Breast epithelium (tissue), 4 donors: ENCODE measurements around the gene FIP1L1. TPM values are rescaled to one million over a fixed set of nuclear protein-coding genes. Genes with fewer than 3 reads are reported as not detected.

Source experiments
- DNase-seq, 2 donors: peaks; one replicate each; pipeline ENCODE4 v3.0.0-alpha.2; 2019; ENCODE audit warnings: low spot score in 2 of 2
- H3K27ac ChIP-seq, 2 donors: fragments of 200-600 bp; sonication (generic) in 1 of 2; one replicate each; pipeline ENCODE4 v1.5.1; 2016 to 2019; ENCODE audit warnings: mild to moderate bottlenecking in 1 of 2
- H3K27me3 ChIP-seq, 2 donors: fragments of 200-600 bp; sonication (generic) in 1 of 2; one replicate each; pipeline versions ENCODE4 v1.5.1 to v1.6.0; 2017 to 2019; ENCODE audit warnings: control low read depth in 1 of 2, mild to moderate bottlenecking in 1 of 2
- H3K36me3 ChIP-seq: fragments of 200-600 bp; one replicate; pipeline ENCODE4 v1.5.1; 2019
- H3K4me1 ChIP-seq, 2 donors: fragments of 200-600 bp; sonication (generic); one replicate each; pipeline ENCODE4 v1.5.1; 2016 to 2019; ENCODE audit warnings: control low read depth in 1 of 2
- H3K4me3 ChIP-seq, 3 donors: fragments of 200-600 bp; sonication (generic); 1 replicate in 2 of 3; 2 replicates in 1 of 3; pipeline ENCODE4 v1.5.1; 2016 to 2019; ENCODE audit warnings: mild to moderate bottlenecking in 3 of 3, moderate library complexity in 2 of 3
- H3K9me3 ChIP-seq, 2 donors: fragments of 200-600 bp; sonication (generic) in 1 of 2; one replicate each; pipeline ENCODE4 v1.5.1; 2016 to 2019; ENCODE audit warnings: control low read depth in 1 of 2
- POLR2A ChIP-seq: fragments of 450-650 bp; IDR thresholded peaks from one replicate; pipeline ENCODE4 v1.6.1; 2016; ENCODE audit warnings: antibody characterized with exemption, mild to moderate bottlenecking, moderate library complexity
- POLR2AphosphoS5 ChIP-seq, 3 donors: sonication (generic); formaldehyde crosslinking; IDR thresholded peaks; one replicate each; pipeline ENCODE4 v1.6.1; 2017; ENCODE audit warnings: antibody characterized with exemption in 3 of 3
- intact Hi-C: fragments of 100-400 bp; cut with DNase I; formaldehyde crosslinking; loops from one replicate; pipeline ENCODE4 v1.15.1; 2023; ENCODE audit warnings: low total_unique reads
- total RNA-seq, 3 donors: library from RNA; depleted of rRNA; stranded (reverse); fragments of >200 nt; gene quantifications; one replicate each; pipeline ENCODE4 v1.1.0, GENCODE V29; 2016
- TF ChIP-seq, protein P1 (sequence below), 3 donors: fragments of 450-650 bp; IDR thresholded peaks; one replicate each; pipeline ENCODE4 v1.5.1; 2016 to 2017; ENCODE audit warnings: antibody characterized with exemption in 3 of 3, mild to moderate bottlenecking in 3 of 3, moderate library complexity in 3 of 3

The FIP1L1 gene
- total RNA-seq, 3 donors from 2014 or later, result 43.7 to 67.5 (median 52.4) TPM

DNA sequence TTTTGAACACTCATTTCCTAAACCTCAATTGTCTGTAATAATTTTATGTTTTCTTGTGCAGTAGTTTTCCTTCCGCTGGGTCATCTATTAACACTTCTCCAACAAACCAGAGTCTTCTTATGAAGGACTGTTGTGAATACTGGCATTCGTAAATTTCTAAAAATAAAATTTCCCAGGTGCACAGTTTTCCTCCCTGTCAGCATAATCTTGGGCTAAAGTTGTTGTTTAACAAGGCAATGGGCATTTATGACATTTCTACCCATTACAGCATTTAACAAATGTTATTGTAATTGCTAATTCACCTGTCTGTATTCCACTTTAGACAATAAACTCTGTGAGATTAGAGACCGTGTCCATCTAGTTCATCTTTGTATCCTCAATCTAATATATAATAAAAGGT, 12.8 kb upstream of the FIP1L1 start:
- peak overlapping the region; percentile 65 to 91 (median 87) for H3K4me3 ChIP-seq
- no peaks in the 10 kb centered on the region for H3K27me3 ChIP-seq
- peaks cover 0 to 9% of the 10 kb centered on the region in 2 donors for H3K4me1 ChIP-seq
- intact Hi-C loops, result loop anchor here (5.0 kb wide), 1 partner anchor 168 kb away; no protein-coding TSS in a partner anchor
- H3K9me3 ChIP-seq, result no peaks in the 10 kb centered on the region
- TF ChIP-seq, protein P1, sequence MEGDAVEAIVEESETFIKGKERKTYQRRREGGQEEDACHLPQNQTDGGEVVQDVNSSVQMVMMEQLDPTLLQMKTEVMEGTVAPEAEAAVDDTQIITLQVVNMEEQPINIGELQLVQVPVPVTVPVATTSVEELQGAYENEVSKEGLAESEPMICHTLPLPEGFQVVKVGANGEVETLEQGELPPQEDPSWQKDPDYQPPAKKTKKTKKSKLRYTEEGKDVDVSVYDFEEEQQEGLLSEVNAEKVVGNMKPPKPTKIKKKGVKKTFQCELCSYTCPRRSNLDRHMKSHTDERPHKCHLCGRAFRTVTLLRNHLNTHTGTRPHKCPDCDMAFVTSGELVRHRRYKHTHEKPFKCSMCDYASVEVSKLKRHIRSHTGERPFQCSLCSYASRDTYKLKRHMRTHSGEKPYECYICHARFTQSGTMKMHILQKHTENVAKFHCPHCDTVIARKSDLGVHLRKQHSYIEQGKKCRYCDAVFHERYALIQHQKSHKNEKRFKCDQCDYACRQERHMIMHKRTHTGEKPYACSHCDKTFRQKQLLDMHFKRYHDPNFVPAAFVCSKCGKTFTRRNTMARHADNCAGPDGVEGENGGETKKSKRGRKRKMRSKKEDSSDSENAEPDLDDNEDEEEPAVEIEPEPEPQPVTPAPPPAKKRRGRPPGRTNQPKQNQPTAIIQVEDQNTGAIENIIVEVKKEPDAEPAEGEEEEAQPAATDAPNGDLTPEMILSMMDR (IDR thresholded peaks at IDR 0.05), result no peak
- no peak for TF ChIP-seq POLR2A
- no peak for TF ChIP-seq POLR2AphosphoS5 (IDR thresholded peaks at IDR 0.05)
- DNase-seq, result no peak
- no peaks in the 10 kb centered on the region for H3K36me3 ChIP-seq
- no peak overlapping the region for H3K27ac ChIP-seq

DNA sequence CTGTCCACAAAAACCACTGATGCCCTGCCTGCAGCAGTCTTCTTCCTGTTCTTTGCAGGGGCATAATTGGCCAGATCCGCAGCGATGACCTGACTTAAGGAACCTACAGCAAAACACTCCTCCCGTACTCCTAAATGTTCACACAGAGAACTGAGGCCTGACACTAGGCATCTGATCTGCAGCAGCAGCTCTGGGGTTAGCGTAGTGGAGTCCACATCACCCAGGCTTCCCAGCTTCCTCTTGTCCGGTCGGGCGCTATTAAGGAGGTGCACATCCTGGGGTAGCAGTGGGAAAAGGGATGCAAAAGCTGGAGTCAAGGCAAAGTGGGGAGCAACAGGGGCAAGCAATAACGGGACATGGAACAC, 12.3 kb upstream of the FIP1L1 start:
- DNase-seq, result no peak
- H3K27ac ChIP-seq, result peak overlapping the region in 1 of 2 donors; percentile 40

DNA sequence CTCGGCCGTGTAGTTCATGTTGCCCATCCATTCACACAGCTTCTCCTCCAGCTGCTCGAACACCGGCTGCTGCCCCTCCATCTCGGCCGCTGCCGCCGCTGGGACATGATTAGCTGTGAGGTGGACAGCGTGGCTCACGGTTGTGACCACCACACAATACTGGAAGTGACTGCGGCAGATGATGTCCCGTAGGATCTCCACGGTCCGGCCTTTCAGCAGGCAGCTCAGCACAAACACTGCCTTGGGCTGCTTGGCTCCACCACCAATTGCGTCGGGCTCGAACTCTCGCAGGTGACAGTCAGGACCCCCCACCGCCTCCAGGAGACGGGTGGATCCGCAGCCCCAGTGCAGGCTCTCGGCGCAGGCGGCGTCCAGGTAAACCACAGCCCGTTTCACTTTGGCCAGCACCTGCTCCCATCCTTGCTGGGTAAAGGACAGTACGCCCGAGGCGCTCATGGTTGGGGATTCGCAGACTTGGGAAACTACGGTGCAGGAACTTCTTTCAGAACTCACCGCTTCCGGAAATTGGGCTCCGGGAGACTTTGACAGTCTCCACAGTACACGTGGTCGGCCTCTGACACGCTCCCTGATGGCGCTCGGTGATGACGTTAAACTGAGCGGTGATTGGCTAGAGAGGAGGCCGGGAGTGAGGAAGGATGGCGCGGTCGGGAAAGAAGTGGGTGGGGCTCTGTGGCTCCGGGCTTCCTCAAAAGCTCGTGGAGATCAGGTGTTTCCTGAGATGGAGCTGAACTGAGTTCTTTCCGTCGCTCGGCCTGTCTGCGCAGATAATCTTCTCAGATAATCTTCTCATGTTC, 11.7 kb upstream of the FIP1L1 start, which contains the start of gene SCFD2:
SCFD2 (minus strand) TSS at position 576 of the 815 bp plus-strand sequence.
- H3K27ac ChIP-seq, result peak within 1 kb of the TSS; percentile 50 to 68
- intact Hi-C loops, result no loop called here

More for the DNA sequence above, 12.3 kb upstream of the FIP1L1 start:
- Histone ChIP-seq H3K9me3 (no peaks in the 10 kb centered on the region), H3K4me3 (peak overlapping the region; percentile 65 to 91 (median 87)), H3K36me3 (no peaks in the 10 kb centered on the region), H3K4me1 (peaks cover 0 to 9% of the 10 kb centered on the region in 2 donors), H3K27me3 (no peaks in the 10 kb centered on the region)
- intact Hi-C loops, result no loop called here
- TF ChIP-seq POLR2AphosphoS5 (IDR thresholded peaks at IDR 0.05) (no peak), POLR2A (no peak)
- TF ChIP-seq, protein P1 (IDR thresholded peaks at IDR 0.05), result no peak

DNA sequence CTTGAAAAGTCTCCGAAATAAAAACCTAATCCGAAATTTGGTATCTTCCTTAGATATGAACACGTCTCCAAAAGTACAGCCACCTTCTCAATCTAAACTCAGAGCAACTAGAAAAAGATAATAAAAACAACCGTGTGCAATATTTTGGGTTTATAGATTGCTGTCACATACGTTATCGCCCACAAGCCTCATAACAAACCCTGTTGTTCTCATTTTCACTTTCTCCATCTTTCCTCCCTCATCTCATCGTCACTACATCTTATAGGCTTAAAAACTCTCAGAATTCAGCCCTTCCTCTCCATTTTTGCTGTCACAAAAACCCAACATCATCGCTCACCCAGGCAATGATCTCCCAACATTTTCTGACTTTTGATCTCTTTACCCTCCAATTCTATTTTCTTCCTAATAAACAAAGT, 11.1 kb upstream of the FIP1L1 start:
- Histone ChIP-seq H3K27ac (peak overlapping the region; percentile 50 to 68), H3K4me1 (peaks cover 0 to 9% of the 10 kb centered on the region in 2 donors), H3K9me3 (no peaks in the 10 kb centered on the region), H3K4me3 (peak overlapping the region; percentile 65 to 91 (median 87)), H3K27me3 (peaks cover 0 to 3% of the 10 kb centered on the region in 2 donors), H3K36me3 (no peaks in the 10 kb centered on the region)
- intact Hi-C loops, result no loop called here
- no peak for DNase-seq
- TF ChIP-seq, protein P1 (IDR thresholded peaks at IDR 0.05), result no peak
- no peak for TF ChIP-seq POLR2A
- TF ChIP-seq POLR2AphosphoS5 (IDR thresholded peaks at IDR 0.05), result no peak

More for the DNA sequence above, 11.7 kb upstream of the FIP1L1 start, which contains the start of gene SCFD2:
- Histone ChIP-seq H3K4me3 (peak within 1 kb of the TSS; percentile 65 to 91 (median 87)), H3K36me3 (no peaks in the 10 kb centered on the region), H3K4me1 (peaks cover 0 to 9% of the 10 kb centered on the region in 2 donors), H3K9me3 (no peaks in the 10 kb centered on the region), H3K27me3 (no peaks in the 10 kb centered on the region)
- DNase-seq, result peak; percentile 97 to 98
- TF ChIP-seq, protein P1 (IDR thresholded peaks at IDR 0.05), result no peak
- TF ChIP-seq POLR2A, result no peak
- TF ChIP-seq POLR2AphosphoS5 (IDR thresholded peaks at IDR 0.05), result peak; percentile 65 to 81 (median 71)

DNA sequence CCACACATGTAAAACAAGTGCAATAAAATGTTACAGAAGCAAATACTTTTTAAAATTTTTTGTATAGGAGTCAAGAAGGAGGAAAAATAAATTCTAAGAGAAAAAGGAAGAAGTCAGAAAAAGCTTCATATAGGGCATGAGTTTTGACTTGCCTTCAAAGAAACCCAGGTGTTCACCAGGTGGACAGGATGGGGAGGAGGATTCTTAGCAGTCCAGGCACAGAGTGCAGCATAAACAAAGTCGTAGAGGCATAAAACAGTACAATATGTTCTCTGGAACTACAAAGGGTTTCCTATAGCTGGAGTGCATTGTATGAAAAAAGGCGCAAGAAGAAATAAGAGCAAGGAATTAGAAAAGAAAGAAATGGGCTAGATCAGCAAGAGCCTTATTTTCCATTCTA, 9.7 kb upstream of the FIP1L1 start:
- Histone ChIP-seq H3K36me3 (no peaks in the 10 kb centered on the region), H3K9me3 (no peaks in the 10 kb centered on the region), H3K4me3 (no peak overlapping the region), H3K27ac (no peak overlapping the region), H3K27me3 (peaks cover 0 to 3% of the 10 kb centered on the region in 2 donors), H3K4me1 (peaks cover 0 to 9% of the 10 kb centered on the region in 2 donors)
- intact Hi-C loops, result no loop called here
- TF ChIP-seq, protein P1 (IDR thresholded peaks at IDR 0.05), result no peak
- TF ChIP-seq POLR2AphosphoS5 (IDR thresholded peaks at IDR 0.05) (no peak), POLR2A (no peak)
- no peak for DNase-seq
